K562 (cell line): Measurements from ENCODE around the gene INVS. TPM values are rescaled to one million over a fixed set of nuclear protein-coding genes. Genes with fewer than 3 reads are reported as not detected.

Experiments
- BRD4 ChIP-seq: fragments of 200-600 bp; sonication (generic); IDR thresholded peaks from 2 replicates; pipeline ENCODE4 v1.6.1; 2017; ENCODE audit warnings: inconsistent platforms
- CREB1 ChIP-seq, 2 experiments: sonication (generic) in 1 of 2; formaldehyde crosslinking in 1 of 2; IDR thresholded peaks; 2 replicates each; pipeline versions ENCODE4 v1.6.1 to v1.8.0; 2012 to 2022; ENCODE audit warnings: inconsistent platforms in 1 of 2, mild to moderate bottlenecking in 1 of 2, missing genetic modification reagents in 1 of 2, moderate library complexity in 1 of 2
- DIDO1 ChIP-seq: fragments of 450-650 bp; IDR thresholded peaks from 2 replicates; pipeline ENCODE4 v1.6.1; 2016; ENCODE audit warnings: low read depth, missing biosample characterization, missing genetic modification characterization
- NR2C1 ChIP-seq, 2 experiments: fragments of 450-650 bp; IDR thresholded peaks; 2 replicates each; pipeline ENCODE4 v1.6.1; 2017; ENCODE audit warnings: mild to moderate bottlenecking in 2 of 2, antibody characterized with exemption in 1 of 2, inconsistent platforms in 1 of 2, missing compliant biosample characterization in 1 of 2, missing genetic modification characterization in 1 of 2
- NR4A1 ChIP-seq, 2 experiments: fragments of 250-450 bp in 1 of 2; fragments of 450-650 bp in 1 of 2; sonication (Bioruptor Pico) in 1 of 2; IDR thresholded peaks; 2 replicates each; pipeline versions ENCODE4 v1.4.0 to v1.6.1; 2016 to 2020; ENCODE audit warnings: mild to moderate bottlenecking in 2 of 2, missing compliant biosample characterization in 1 of 2, missing genetic modification characterization in 1 of 2, moderate library complexity in 1 of 2
- POLR2A ChIP-seq: fragments of 450-650 bp; conservative IDR thresholded peaks from 2 replicates; pipeline ENCODE4 v1.6.1; 2016
- SIN3A ChIP-seq, 2 experiments: fragments of 150-350 bp in 1 of 2; IDR thresholded peaks; 2 replicates each; pipeline ENCODE4 v1.6.1; 2011 to 2016; ENCODE audit warnings: borderline replicate concordance in 2 of 2, low read depth in 2 of 2, low read length in 2 of 2, mild to moderate bottlenecking in 2 of 2, moderate library complexity in 2 of 2; ENCODE audit not compliant: control insufficient read depth in 1 of 2
- ZFX ChIP-seq: sonication (generic); formaldehyde crosslinking; IDR thresholded peaks from 2 replicates; pipeline ENCODE4 v1.8.0; 2022; ENCODE audit warnings: mild to moderate bottlenecking, missing genetic modification reagents, moderate library complexity
- polyA plus RNA-seq, 8 experiments: library from polyadenylated mRNA; depleted of rRNA in 4 of 8; stranded (reverse) in 5 of 8; unstranded in 3 of 8; fragments of >200 nt; fragmentation: Nextera tagmentation in 2 of 8; fragmentation: Illumina TruSeq in 1 of 8; extraction: Ambion mirVana in 2 of 8; extraction: Trizol in 1 of 8; gene quantifications; 2 replicates each; pipeline versions ENCODE4 v1.2.1 to v1.2.3, GENCODE V29; 2011 to 2014; ENCODE audit warnings: inconsistent platforms in 1 of 8, missing spikeins in 1 of 8
- total RNA-seq, 7 experiments: library from RNA; depleted of rRNA in 6 of 7; stranded (reverse); fragments of >200 nt in 6 of 7; fragmentation: Illumina TruSeq in 2 of 7; extraction: Trizol in 2 of 7; gene quantifications; 2 replicates each; pipeline versions ENCODE4 v1.2.1 to v1.2.3, GENCODE V29; 2011 to 2021; ENCODE audit warnings: low replicate concordance in 1 of 7
- TF ChIP-seq, protein P1 (sequence below), 2 experiments: fragments of 200-800 bp in 1 of 2; sonication (Bioruptor generic) in 1 of 2; sonication (generic) in 1 of 2; formaldehyde crosslinking in 1 of 2; IDR thresholded peaks in 1 of 2; conservative IDR thresholded peaks in 1 of 2; 2 replicates each; pipeline versions ENCODE4 v1.5.0 to v1.6.1; 2016 to 2020; ENCODE audit warnings: missing compliant biosample characterization in 1 of 2, missing genetic modification characterization in 1 of 2, missing genetic modification reagents in 1 of 2
- TF ChIP-seq, protein P2 (sequence below): fragments of 200-600 bp; sonication (generic); IDR thresholded peaks from one replicate; pipeline ENCODE4 v1.6.1; 2012; ENCODE audit warnings: mild to moderate bottlenecking, low read depth, low read length, inconsistent platforms

The INVS gene
- total and polyA plus RNA-seq, 9 of the 15 experiments (the other 6 are each of a cell fraction or from before 2014, with no cell fraction given): 0.77 to 18.5 (median 10.0) TPM

DNA sequence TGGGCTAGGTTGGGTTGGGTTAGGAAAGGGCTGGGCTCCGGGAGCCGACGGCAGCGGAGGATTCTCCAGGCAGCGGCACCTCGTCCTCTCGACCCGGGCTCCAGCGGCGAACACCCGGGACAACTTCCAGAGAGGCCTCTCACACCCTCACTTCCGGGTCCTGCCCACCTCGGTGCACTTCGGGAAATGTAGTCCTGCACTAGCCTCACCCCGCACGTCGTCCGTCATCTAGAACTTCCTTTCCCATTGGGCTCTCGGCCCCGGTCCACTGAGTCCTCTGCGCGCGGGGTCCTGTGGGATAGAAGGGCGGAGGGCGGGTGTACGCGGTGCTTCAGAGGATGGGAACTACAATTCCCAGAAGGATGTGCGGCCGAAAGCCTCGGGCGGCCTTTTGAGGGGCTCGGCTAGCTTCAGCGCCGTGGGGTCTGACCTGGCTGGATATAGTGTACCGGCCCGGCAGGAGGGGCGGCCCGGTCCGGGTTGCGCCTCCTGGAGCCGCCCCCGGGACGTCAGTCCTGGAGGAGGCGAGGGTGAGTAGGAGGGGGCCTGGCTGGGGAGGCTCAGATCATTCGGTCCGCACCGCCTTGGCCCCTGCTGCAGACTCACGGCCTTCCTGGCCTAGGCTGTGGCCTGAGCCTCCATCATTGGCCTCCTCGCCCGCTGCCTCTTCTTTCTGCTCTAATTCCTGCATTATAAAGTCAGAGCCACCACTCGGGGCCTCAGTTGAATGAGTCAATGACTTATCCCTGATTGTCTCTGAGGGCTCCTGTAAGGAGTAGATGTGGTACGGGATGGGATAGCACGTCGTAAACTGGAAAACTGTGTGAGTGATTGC is at the start of gene INVS, which contains the start of gene ERP44 (continued):
- TF ChIP-seq CREB1 (IDR thresholded peaks at IDR 0.05): peak; percentile 74
- TF ChIP-seq CREB1 (CRISPR knock-in tag; IDR thresholded peaks at IDR 0.05): peak; percentile 87
- TF ChIP-seq, protein P1, sequence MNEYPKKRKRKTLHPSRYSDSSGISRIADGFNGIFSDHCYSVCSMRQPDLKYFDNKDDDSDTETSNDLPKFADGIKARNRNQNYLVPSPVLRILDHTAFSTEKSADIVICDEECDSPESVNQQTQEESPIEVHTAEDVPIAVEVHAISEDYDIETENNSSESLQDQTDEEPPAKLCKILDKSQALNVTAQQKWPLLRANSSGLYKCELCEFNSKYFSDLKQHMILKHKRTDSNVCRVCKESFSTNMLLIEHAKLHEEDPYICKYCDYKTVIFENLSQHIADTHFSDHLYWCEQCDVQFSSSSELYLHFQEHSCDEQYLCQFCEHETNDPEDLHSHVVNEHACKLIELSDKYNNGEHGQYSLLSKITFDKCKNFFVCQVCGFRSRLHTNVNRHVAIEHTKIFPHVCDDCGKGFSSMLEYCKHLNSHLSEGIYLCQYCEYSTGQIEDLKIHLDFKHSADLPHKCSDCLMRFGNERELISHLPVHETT (CRISPR knock-in tag; conservative IDR thresholded peaks at IDR 0.05 in 1 of 2, IDR thresholded peaks at IDR 0.05 in 1 of 2): peak in 1 of 2 experiments; percentile 79; a peak in 2 of 4 replicates
- no peak for TF ChIP-seq NR4A1 (CRISPR knock-in tag; IDR thresholded peaks at IDR 0.05)
- 0 out of 2 replicates have a peak, but pooled peaks have one; percentile 44 for TF ChIP-seq NR4A1 (tag; IDR thresholded peaks at IDR 0.05)
- TF ChIP-seq BRD4: no peak
- TF ChIP-seq DIDO1: peak; percentile 80
- TF ChIP-seq SIN3A (IDR thresholded peaks at IDR 0.05; ENCODE audit: borderline replicate concordance in 2 of 2, control insufficient read depth in 1 of 2, low read depth in 2 of 2, low read length in 2 of 2): peak; percentile 62 to 90; a peak in 3 of 4 replicates
- peak; percentile 87 for TF ChIP-seq POLR2A
- peak; percentile 95 for TF ChIP-seq NR2C1 (IDR thresholded peaks at IDR 0.05)
- TF ChIP-seq NR2C1 (tag; IDR thresholded peaks at IDR 0.05): peak; percentile 97
- TF ChIP-seq, protein P2, sequence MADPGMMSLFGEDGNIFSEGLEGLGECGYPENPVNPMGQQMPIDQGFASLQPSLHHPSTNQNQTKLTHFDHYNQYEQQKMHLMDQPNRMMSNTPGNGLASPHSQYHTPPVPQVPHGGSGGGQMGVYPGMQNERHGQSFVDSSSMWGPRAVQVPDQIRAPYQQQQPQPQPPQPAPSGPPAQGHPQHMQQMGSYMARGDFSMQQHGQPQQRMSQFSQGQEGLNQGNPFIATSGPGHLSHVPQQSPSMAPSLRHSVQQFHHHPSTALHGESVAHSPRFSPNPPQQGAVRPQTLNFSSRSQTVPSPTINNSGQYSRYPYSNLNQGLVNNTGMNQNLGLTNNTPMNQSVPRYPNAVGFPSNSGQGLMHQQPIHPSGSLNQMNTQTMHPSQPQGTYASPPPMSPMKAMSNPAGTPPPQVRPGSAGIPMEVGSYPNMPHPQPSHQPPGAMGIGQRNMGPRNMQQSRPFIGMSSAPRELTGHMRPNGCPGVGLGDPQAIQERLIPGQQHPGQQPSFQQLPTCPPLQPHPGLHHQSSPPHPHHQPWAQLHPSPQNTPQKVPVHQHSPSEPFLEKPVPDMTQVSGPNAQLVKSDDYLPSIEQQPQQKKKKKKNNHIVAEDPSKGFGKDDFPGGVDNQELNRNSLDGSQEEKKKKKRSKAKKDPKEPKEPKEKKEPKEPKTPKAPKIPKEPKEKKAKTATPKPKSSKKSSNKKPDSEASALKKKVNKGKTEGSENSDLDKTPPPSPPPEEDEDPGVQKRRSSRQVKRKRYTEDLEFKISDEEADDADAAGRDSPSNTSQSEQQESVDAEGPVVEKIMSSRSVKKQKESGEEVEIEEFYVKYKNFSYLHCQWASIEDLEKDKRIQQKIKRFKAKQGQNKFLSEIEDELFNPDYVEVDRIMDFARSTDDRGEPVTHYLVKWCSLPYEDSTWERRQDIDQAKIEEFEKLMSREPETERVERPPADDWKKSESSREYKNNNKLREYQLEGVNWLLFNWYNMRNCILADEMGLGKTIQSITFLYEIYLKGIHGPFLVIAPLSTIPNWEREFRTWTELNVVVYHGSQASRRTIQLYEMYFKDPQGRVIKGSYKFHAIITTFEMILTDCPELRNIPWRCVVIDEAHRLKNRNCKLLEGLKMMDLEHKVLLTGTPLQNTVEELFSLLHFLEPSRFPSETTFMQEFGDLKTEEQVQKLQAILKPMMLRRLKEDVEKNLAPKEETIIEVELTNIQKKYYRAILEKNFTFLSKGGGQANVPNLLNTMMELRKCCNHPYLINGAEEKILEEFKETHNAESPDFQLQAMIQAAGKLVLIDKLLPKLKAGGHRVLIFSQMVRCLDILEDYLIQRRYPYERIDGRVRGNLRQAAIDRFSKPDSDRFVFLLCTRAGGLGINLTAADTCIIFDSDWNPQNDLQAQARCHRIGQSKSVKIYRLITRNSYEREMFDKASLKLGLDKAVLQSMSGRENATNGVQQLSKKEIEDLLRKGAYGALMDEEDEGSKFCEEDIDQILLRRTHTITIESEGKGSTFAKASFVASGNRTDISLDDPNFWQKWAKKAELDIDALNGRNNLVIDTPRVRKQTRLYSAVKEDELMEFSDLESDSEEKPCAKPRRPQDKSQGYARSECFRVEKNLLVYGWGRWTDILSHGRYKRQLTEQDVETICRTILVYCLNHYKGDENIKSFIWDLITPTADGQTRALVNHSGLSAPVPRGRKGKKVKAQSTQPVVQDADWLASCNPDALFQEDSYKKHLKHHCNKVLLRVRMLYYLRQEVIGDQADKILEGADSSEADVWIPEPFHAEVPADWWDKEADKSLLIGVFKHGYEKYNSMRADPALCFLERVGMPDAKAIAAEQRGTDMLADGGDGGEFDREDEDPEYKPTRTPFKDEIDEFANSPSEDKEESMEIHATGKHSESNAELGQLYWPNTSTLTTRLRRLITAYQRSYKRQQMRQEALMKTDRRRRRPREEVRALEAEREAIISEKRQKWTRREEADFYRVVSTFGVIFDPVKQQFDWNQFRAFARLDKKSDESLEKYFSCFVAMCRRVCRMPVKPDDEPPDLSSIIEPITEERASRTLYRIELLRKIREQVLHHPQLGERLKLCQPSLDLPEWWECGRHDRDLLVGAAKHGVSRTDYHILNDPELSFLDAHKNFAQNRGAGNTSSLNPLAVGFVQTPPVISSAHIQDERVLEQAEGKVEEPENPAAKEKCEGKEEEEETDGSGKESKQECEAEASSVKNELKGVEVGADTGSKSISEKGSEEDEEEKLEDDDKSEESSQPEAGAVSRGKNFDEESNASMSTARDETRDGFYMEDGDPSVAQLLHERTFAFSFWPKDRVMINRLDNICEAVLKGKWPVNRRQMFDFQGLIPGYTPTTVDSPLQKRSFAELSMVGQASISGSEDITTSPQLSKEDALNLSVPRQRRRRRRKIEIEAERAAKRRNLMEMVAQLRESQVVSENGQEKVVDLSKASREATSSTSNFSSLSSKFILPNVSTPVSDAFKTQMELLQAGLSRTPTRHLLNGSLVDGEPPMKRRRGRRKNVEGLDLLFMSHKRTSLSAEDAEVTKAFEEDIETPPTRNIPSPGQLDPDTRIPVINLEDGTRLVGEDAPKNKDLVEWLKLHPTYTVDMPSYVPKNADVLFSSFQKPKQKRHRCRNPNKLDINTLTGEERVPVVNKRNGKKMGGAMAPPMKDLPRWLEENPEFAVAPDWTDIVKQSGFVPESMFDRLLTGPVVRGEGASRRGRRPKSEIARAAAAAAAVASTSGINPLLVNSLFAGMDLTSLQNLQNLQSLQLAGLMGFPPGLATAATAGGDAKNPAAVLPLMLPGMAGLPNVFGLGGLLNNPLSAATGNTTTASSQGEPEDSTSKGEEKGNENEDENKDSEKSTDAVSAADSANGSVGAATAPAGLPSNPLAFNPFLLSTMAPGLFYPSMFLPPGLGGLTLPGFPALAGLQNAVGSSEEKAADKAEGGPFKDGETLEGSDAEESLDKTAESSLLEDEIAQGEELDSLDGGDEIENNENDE: no peak
- peak; percentile 98 for TF ChIP-seq ZFX (CRISPR knock-in tag)
